K562 (cell line): Measurements from ENCODE around the gene PTTG2. TPM values are rescaled to one million over a fixed set of nuclear protein-coding genes. Genes with fewer than 3 reads are reported as not detected.

ENCODE experiments used
- ATAC-seq: fragments of 200-7000 bp; cut with Tn5 transposase; 3 replicates; pipeline ENCODE4 v1.9.1; 2020; ENCODE audit warnings: moderate library complexity
- BruUV-seq: library from RNA; stranded (reverse); fragments of 400-500 nt; replicated peaks from 2 replicates; lab custom pipeline; 2021; lab: Mats Ljungman, UMichigan
- CTCF ChIA-PET: fragments of 300-600 bp; formaldehyde crosslinking; extraction: SDS; loops from one replicate; lab custom pipeline; 2021; ENCODE audit warnings: low intra/inter-chr PET ratio; lab: Yijun Ruan, JAX
- POLR2A ChIA-PET: fragments of 300-600, 350-650 bp; sonication (Branson Sonifier 250); formaldehyde crosslinking; extraction: SDS; loops from one replicate; lab custom pipeline; 2021; ENCODE audit warnings: antibody characterized with exemption, inconsistent platforms; lab: Yijun Ruan, JAX
- DNase-seq, 4 experiments: peaks; one replicate each; pipeline versions ENCODE4 v3.0.0 to v3.0.0-alpha.2; 2011 to 2018; ENCODE audit warnings: low spot score in 3 of 4, mixed read lengths in 3 of 4; ENCODE audit errors: extremely low read depth in 1 of 4
- FAIRE-seq: peaks from 2 replicates; lab custom pipeline; 2011; peaks lifted over from hg19 to GRCh38; lab: Jason Lieb, UNC
- H2AFZ ChIP-seq: 2 replicates; pipeline ENCODE4 v1.6.0; 2011; ENCODE audit warnings: low read depth, low read length, control low read depth, inconsistent platforms
- H3K27ac ChIP-seq: fragments of 200-600 bp; 3 replicates; pipeline ENCODE4 v1.8.0; 2011; ENCODE audit warnings: low read depth, mild to moderate bottlenecking, control low read depth, inconsistent platforms, low read length, moderate library complexity, mixed read lengths; ENCODE audit errors: extremely low read depth
- H3K27me3 ChIP-seq, 2 experiments: fragments of 300-600 bp in 1 of 2; 2 replicates in 1 of 2; 3 replicates in 1 of 2; pipeline versions ENCODE4 v1.6.0 to v1.8.0; 2011; ENCODE audit warnings: inconsistent platforms in 2 of 2, low read length in 2 of 2, mild to moderate bottlenecking in 1 of 2, mixed read lengths in 1 of 2, moderate library complexity in 1 of 2; ENCODE audit not compliant: control insufficient read depth in 2 of 2, insufficient read depth in 2 of 2
- H3K36me3 ChIP-seq: fragments of 300-600 bp; 3 replicates; pipeline ENCODE4 v1.8.0; 2011; ENCODE audit warnings: mild to moderate bottlenecking, low read length, inconsistent platforms; ENCODE audit not compliant: control insufficient read depth, insufficient read depth
- H3K4me1 ChIP-seq, 2 experiments: fragments of 200-600 bp in 1 of 2; replicated peaks in 1 of 2; 2 replicates in 1 of 2; 3 replicates in 1 of 2; pipeline versions ENCODE4 v1.5.1 to v1.8.0; 2011; ENCODE audit warnings: inconsistent platforms in 2 of 2, low read length in 2 of 2, mild to moderate bottlenecking in 1 of 2, mixed read lengths in 1 of 2, moderate library complexity in 1 of 2; ENCODE audit not compliant: control insufficient read depth in 2 of 2, insufficient read depth in 2 of 2
- H3K4me2 ChIP-seq: 2 replicates; pipeline ENCODE4 v1.6.1; 2011; ENCODE audit warnings: low read length, control low read depth, inconsistent platforms, mixed read lengths; ENCODE audit not compliant: insufficient read depth
- H3K4me3 ChIP-seq: fragments of 200-600 bp; sonication (generic), shearing (Covaris generic); 2 replicates; pipeline ENCODE4 v1.5.1; 2016; ENCODE audit warnings: control low read depth, inconsistent platforms
- H3K79me2 ChIP-seq: fragments of 200-600 bp; 3 replicates; pipeline ENCODE4 v1.8.0; 2011; ENCODE audit warnings: low read length, inconsistent platforms; ENCODE audit not compliant: control insufficient read depth, insufficient read depth
- H3K9ac ChIP-seq, 2 experiments: 2 replicates each; pipeline versions ENCODE4 v1.6.0 to v1.6.1; 2011; ENCODE audit warnings: low read depth in 2 of 2, low read length in 2 of 2, control low read depth in 1 of 2, inconsistent platforms in 1 of 2, mild to moderate bottlenecking in 1 of 2, mixed read lengths in 1 of 2; ENCODE audit not compliant: insufficient read depth in 1 of 2
- H3K9me1 ChIP-seq: one replicate; pipeline ENCODE4 v1.6.0; 2011; ENCODE audit warnings: inconsistent platforms, mild to moderate bottlenecking, low read length, moderate library complexity; ENCODE audit not compliant: control insufficient read depth, insufficient read depth
- H3K9me3 ChIP-seq: replicated peaks from 2 replicates; pipeline ENCODE4 v1.5.1; 2011; ENCODE audit warnings: low read depth, low read length, inconsistent platforms; ENCODE audit not compliant: control insufficient read depth, insufficient read depth
- H4K20me1 ChIP-seq: replicated peaks from 2 replicates; pipeline ENCODE4 v1.6.1; 2011; ENCODE audit warnings: low read length, inconsistent platforms, mixed read lengths; ENCODE audit not compliant: control insufficient read depth, insufficient read depth
- BHLHE40 ChIP-seq: IDR thresholded peaks from 2 replicates; pipeline ENCODE4 v1.6.1; 2011; ENCODE audit warnings: low read length, improper control_type of control experiment
- CHD1 ChIP-seq: fragments of 200-600 bp; sonication (generic); IDR thresholded peaks from one replicate; pipeline ENCODE4 v1.6.1; 2012; ENCODE audit warnings: mild to moderate bottlenecking, moderate library complexity, low read length, inconsistent platforms
- FOXK1 ChIP-seq: sonication (generic); formaldehyde crosslinking; IDR thresholded peaks from 2 replicates; pipeline ENCODE4 v1.8.0; 2022; ENCODE audit warnings: missing genetic modification reagents, mild to moderate bottlenecking, borderline replicate concordance
- ILF3 ChIP-seq: fragments of 450-650 bp; IDR thresholded peaks from 2 replicates; pipeline ENCODE4 v1.6.1; 2018; ENCODE audit warnings: antibody characterized with exemption, mild to moderate bottlenecking, moderate library complexity, borderline replicate concordance
- NR1H2 ChIP-seq: sonication (generic); formaldehyde crosslinking; IDR thresholded peaks from 2 replicates; pipeline ENCODE4 v1.4.0; 2020; ENCODE audit warnings: mild to moderate bottlenecking, missing genetic modification reagents
- RBM14 ChIP-seq: fragments of 200-400 bp; formaldehyde crosslinking; IDR thresholded peaks from 2 replicates; pipeline ENCODE4 v1.6.1; 2018; ENCODE audit warnings: low read depth, mild to moderate bottlenecking, low read length, moderate library complexity, borderline replicate concordance; ENCODE audit not compliant: insufficient read depth
- SREBF2 ChIP-seq: sonication (generic); formaldehyde crosslinking; IDR thresholded peaks from 2 replicates; pipeline ENCODE4 v1.4.0; 2020; ENCODE audit warnings: mild to moderate bottlenecking, missing genetic modification reagents
- TCF7L2 ChIP-seq: fragments of 150-350 bp; IDR thresholded peaks from 2 replicates; pipeline ENCODE4 v1.6.1; 2016; ENCODE audit warnings: low read depth, mild to moderate bottlenecking, low read length, moderate library complexity
- ZFP36 ChIP-seq: fragments of 150-350 bp; IDR thresholded peaks from 2 replicates; pipeline ENCODE4 v1.6.1; 2018; ENCODE audit warnings: low read length, low read depth; ENCODE audit not compliant: partially characterized antibody
- ZNF134 ChIP-seq: fragments of 250-450 bp; sonication (Bioruptor Pico); conservative IDR thresholded peaks from 2 replicates; pipeline ENCODE4 v1.4.0; 2020
- ZNF766 ChIP-seq: fragments of 200-800 bp; sonication (Bioruptor generic); conservative IDR thresholded peaks from 2 replicates; pipeline ENCODE4 v1.6.1; 2016; ENCODE audit warnings: missing genetic modification characterization, missing compliant biosample characterization
- WGBS: fragments of 100-300 bp; shearing (Covaris generic); methylation state at CpG from one replicate; pipeline ENCODE4 v1.1.6; 2016; ENCODE audit warnings: low coverage, mixed read lengths; ENCODE audit not compliant: insufficient coverage; ENCODE audit errors: missing lambda C conversion rate; 5-methylcytosine and 5-hydroxymethylcytosine counted together
- in situ Hi-C: fragments of 300-500 bp; cut with MboI; formaldehyde crosslinking; loops from 4 replicates; pipeline ENCODE4 v1.15.0; 2018; ENCODE audit warnings: inconsistent platforms, mixed read lengths
- intact Hi-C: fragments of 100-400 bp; cut with micrococcal nuclease; formaldehyde crosslinking; loops from 2 replicates; pipeline ENCODE4 v1.14.2; 2022
- polyA plus RNA-seq, 8 experiments: library from polyadenylated mRNA; depleted of rRNA in 4 of 8; stranded (reverse) in 5 of 8; unstranded in 3 of 8; fragments of >200 nt; fragmentation: Nextera tagmentation in 2 of 8; fragmentation: Illumina TruSeq in 1 of 8; extraction: Ambion mirVana in 2 of 8; extraction: Trizol in 1 of 8; gene quantifications; 2 replicates each; pipeline versions ENCODE4 v1.2.1 to v1.2.3, GENCODE V29; 2011 to 2014; ENCODE audit warnings: inconsistent platforms in 1 of 8, missing spikeins in 1 of 8
- total RNA-seq, 7 experiments: library from RNA; depleted of rRNA in 6 of 7; stranded (reverse); fragments of >200 nt in 6 of 7; fragmentation: Illumina TruSeq in 2 of 7; extraction: Trizol in 2 of 7; gene quantifications; 2 replicates each; pipeline versions ENCODE4 v1.2.1 to v1.2.3, GENCODE V29; 2011 to 2021; ENCODE audit warnings: low replicate concordance in 1 of 7

Gene PTTG2
- total and polyA plus RNA-seq, 9 of the 15 experiments (the other 6 are each of a cell fraction or from before 2014, with no cell fraction given) = not detected

- no peaks in the 10 kb centered on the region for H3K9me3 ChIP-seq
- H3K36me3 ChIP-seq = no peaks in the 10 kb centered on the region
- H3K4me1 ChIP-seq = peaks cover 0 to 7% of the 10 kb centered on the region in 2 experiments; a peak in 3 of 5 replicates
- ATAC-seq = no peak
- TF ChIP-seq ILF3 (no peak), TCF7L2 (no peak), ZFP36 (no peak), SREBF2 (CRISPR knock-in tag) (no peak), ZNF766 (CRISPR knock-in tag) (no peak), RBM14 (no peak), CHD1 (no peak), FOXK1 (CRISPR knock-in tag) (no peak), ZNF134 (CRISPR knock-in tag) (no peak), BHLHE40 (no peak), NR1H2 (CRISPR knock-in tag) (no peak)
- H3K27ac ChIP-seq = no peak overlapping the region
- H3K4me3 ChIP-seq = no peak overlapping the region
- peaks cover 21 to 31% of the 10 kb centered on the region in 2 experiments for H3K27me3 ChIP-seq
- in situ Hi-C loops (no loop called here), intact Hi-C loops (no loop called here)
- H3K79me2 ChIP-seq = no peaks in the 10 kb centered on the region
- no TSS peak for BruUV-seq
- ChIA-PET POLR2A (interaction anchor here (1.0 kb wide), 1 partner anchor 19 kb away, joined by 4 read pairs; no protein-coding TSS in a partner anchor), CTCF (no interaction called here)
- H2AFZ ChIP-seq = no peak overlapping the region
- no peak for DNase-seq
- 0% methylated on average over 7 of the region's 7 CpGs for WGBS
- no peak for FAIRE-seq
- H4K20me1 ChIP-seq = no peaks in the 10 kb centered on the region
- H3K9me1 ChIP-seq = no peaks in the 10 kb centered on the region
- H3K9ac ChIP-seq = no peak overlapping the region
- no peak overlapping the region for H3K4me2 ChIP-seq
Observed at GRCh38 chr4:37981844-37982720, 21.9 kb downstream of the PTTG2 start.
